Ishikawa (cell line): Measurements from ENCODE around the gene FMNL2.

Source experiments
- CEBPB ChIP-seq: IDR thresholded peaks from 2 replicates; pipeline ENCODE4 v1.6.1; 2012
- CREB1 ChIP-seq: IDR thresholded peaks from 2 replicates; pipeline ENCODE4 v1.6.1; 2012; ENCODE audit warnings: low read depth
- EGR1 ChIP-seq: IDR thresholded peaks from 2 replicates; pipeline ENCODE4 v1.6.1; 2012
- EP300 ChIP-seq: IDR thresholded peaks from 2 replicates; pipeline ENCODE4 v1.6.1; 2012; ENCODE audit warnings: borderline replicate concordance
- FOXM1 ChIP-seq: IDR thresholded peaks from 2 replicates; pipeline ENCODE4 v1.6.1; 2012; ENCODE audit warnings: low read depth, borderline replicate concordance
- MAX ChIP-seq: IDR thresholded peaks from 2 replicates; pipeline ENCODE4 v1.6.1; 2012
- NFIC ChIP-seq: IDR thresholded peaks from 2 replicates; pipeline ENCODE4 v1.6.1; 2012
- RAD21 ChIP-seq: IDR thresholded peaks from 2 replicates; pipeline ENCODE4 v1.6.1; 2012; ENCODE audit warnings: low read depth
- REST ChIP-seq: IDR thresholded peaks from 2 replicates; pipeline ENCODE4 v1.6.1; 2012; ENCODE audit warnings: low read depth, mild to moderate bottlenecking
- TAF1 ChIP-seq: IDR thresholded peaks from 2 replicates; pipeline ENCODE4 v1.6.1; 2012; ENCODE audit warnings: low read depth, mild to moderate bottlenecking
- TCF12 ChIP-seq: IDR thresholded peaks from 2 replicates; pipeline ENCODE4 v1.6.1; 2012; ENCODE audit warnings: low read depth
- TEAD4 ChIP-seq: IDR thresholded peaks from 2 replicates; pipeline ENCODE4 v1.6.1; 2012
- YY1 ChIP-seq: IDR thresholded peaks from 2 replicates; pipeline ENCODE4 v1.6.1; 2012; ENCODE audit warnings: low read depth
- ZBTB7A ChIP-seq: IDR thresholded peaks from 2 replicates; pipeline ENCODE4 v1.6.1; 2012; ENCODE audit warnings: low read depth
- TF ChIP-seq, protein P1 (sequence below): IDR thresholded peaks from 2 replicates; pipeline ENCODE4 v1.6.1; 2012

The FMNL2 gene

DNA sequence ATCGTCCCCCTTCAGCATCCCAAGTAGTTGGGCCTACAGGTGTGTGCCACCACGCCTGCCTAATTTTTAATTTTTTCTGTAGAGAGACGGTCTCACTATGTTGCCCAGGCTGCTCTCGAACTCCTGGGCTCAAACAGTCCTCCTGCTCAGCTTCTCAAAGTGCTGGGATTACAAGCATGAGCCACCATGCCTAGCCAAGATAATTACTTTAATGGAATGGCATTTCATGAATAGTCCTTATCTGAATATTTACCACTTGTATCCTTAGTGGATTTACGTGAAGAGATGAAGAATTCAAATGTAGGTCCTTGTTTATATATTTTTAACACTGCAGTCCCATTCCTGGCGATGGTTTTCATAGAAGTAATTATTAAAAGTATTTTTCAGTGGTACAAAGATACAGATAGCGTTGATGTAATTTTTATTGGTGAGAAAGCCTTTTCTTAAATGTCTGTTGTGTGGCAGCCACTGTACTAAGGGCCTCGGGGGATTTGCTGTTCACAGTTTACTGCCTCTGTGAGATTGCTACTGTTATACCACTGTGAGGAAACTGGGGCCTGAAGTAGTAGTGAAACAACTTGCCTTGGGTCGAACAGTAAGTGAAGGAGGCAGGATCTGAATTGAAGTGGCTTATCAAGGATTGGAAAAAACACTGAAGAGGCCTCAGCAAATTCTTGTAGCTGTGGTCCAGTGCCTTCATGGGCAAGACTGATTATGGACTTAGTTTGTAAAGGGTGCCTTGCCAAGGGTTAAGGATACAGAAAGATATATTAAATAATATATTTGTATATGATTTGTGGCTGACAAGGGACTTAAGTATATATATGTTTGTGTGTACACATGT lies 231.1 kb downstream of the FMNL2 start:
- TF ChIP-seq TAF1, result no peak
- TF ChIP-seq NFIC, result no peak
- TF ChIP-seq, protein P1, sequence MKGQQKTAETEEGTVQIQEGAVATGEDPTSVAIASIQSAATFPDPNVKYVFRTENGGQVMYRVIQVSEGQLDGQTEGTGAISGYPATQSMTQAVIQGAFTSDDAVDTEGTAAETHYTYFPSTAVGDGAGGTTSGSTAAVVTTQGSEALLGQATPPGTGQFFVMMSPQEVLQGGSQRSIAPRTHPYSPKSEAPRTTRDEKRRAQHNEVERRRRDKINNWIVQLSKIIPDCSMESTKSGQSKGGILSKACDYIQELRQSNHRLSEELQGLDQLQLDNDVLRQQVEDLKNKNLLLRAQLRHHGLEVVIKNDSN, result no peak
- no peak for TF ChIP-seq YY1
- no peak for TF ChIP-seq TEAD4
- TF ChIP-seq ZBTB7A, result no peak
- TF ChIP-seq RAD21, result no peak
- no peak for TF ChIP-seq FOXM1
- no peak for TF ChIP-seq EP300
- no peak for TF ChIP-seq MAX
- TF ChIP-seq EGR1, result no peak
- TF ChIP-seq CEBPB, result no peak
- TF ChIP-seq REST, result no peak
- no peak for TF ChIP-seq CREB1
- no peak for TF ChIP-seq TCF12

DNA sequence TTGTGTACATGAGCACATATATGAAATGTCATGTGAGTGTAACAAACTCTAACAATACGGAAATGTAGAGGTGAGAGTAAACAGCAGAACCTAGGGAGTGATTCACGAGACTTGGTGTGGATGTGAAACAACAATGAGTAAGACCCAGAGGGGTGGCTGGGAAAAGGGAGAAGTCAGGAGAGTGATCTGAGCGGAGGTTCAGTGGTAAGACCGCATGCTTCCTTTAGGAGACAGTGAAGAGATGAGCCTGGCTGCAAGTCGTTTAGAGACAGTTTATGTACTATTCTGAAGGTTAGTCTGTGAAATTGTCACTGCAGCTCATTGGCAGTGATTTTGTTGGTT lies 231.7 kb downstream of the FMNL2 start:
- TF ChIP-seq NFIC (no peak), ZBTB7A (no peak), REST (no peak), RAD21 (no peak), FOXM1 (no peak), CEBPB (no peak), EP300 (no peak), TAF1 (no peak), MAX (no peak)
- TF ChIP-seq, protein P1, result no peak

- TF ChIP-seq ZBTB7A (no peak), TEAD4 (no peak)
Observed at GRCh38 chr2:152568531-152568930, 233.6 kb downstream of the FMNL2 start.

- TF ChIP-seq EP300, result no peak
- TF ChIP-seq ZBTB7A, result no peak
- TF ChIP-seq YY1, result no peak
- TF ChIP-seq TAF1, result no peak
- TF ChIP-seq RAD21, result no peak
- TF ChIP-seq TCF12, result no peak
- no peak for TF ChIP-seq FOXM1
- no peak for TF ChIP-seq EGR1
- TF ChIP-seq, protein P1, result no peak
- TF ChIP-seq MAX, result no peak
- no peak for TF ChIP-seq REST
- no peak for TF ChIP-seq NFIC
- TF ChIP-seq TEAD4, result no peak
- TF ChIP-seq CEBPB, result no peak
- no peak for TF ChIP-seq CREB1
Observed at GRCh38 chr2:152569186-152569585, 234.2 kb downstream of the FMNL2 start.
